ENCODE measurements around the gene LTA.

The LTA gene

GRCh38 chr6:31572041-31572911, at the start of gene LTA:
Gene LTA, plus strand, starts transcription at chr6:31572289. Its CDS starts 454 bp downstream, at chr6:31572743.
- no peak for TF ChIP-seq CTCF (conservative IDR thresholded peaks at IDR 0.05)
- H3K27ac ChIP-seq = no peak within 1 kb of the TSS

- no peak overlapping the region for H3K27ac ChIP-seq
- TF ChIP-seq CTCF (conservative IDR thresholded peaks at IDR 0.05) = no peak
These were observed 46.5 kb upstream of the LTA start for GRCh38 chr6:31525553-31525931.

- TF ChIP-seq CTCF (conservative IDR thresholded peaks at IDR 0.05) = no peak
- no peak overlapping the region for H3K27ac ChIP-seq
These were observed 46.0 kb upstream of the LTA start for GRCh38 chr6:31525932-31526591.

GRCh38 chr6:31528307-31528777, 43.7 kb upstream of the LTA start:
- TF ChIP-seq CTCF (conservative IDR thresholded peaks at IDR 0.05) = no peak
- H3K27ac ChIP-seq = no peak overlapping the region

GRCh38 chr6:31528821-31529328, 43.2 kb upstream of the LTA start, which contains the start of gene MCCD1:
Gene MCCD1, plus strand, starts transcription at chr6:31528962. Its CDS starts 53 bp downstream, at chr6:31529015.
- no peak within 1 kb of the TSS for H3K27ac ChIP-seq
- no peak for TF ChIP-seq CTCF (conservative IDR thresholded peaks at IDR 0.05)

GRCh38 chr6:31529329-31530150, 42.5 kb upstream of the LTA start:
- TF ChIP-seq CTCF (conservative IDR thresholded peaks at IDR 0.05) = no peak
- no peak overlapping the region for H3K27ac ChIP-seq
